ENCODE measurements around the gene TARBP2.

Gene TARBP2, protein sequence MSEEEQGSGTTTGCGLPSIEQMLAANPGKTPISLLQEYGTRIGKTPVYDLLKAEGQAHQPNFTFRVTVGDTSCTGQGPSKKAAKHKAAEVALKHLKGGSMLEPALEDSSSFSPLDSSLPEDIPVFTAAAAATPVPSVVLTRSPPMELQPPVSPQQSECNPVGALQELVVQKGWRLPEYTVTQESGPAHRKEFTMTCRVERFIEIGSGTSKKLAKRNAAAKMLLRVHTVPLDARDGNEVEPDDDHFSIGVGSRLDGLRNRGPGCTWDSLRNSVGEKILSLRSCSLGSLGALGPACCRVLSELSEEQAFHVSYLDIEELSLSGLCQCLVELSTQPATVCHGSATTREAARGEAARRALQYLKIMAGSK

DNA sequence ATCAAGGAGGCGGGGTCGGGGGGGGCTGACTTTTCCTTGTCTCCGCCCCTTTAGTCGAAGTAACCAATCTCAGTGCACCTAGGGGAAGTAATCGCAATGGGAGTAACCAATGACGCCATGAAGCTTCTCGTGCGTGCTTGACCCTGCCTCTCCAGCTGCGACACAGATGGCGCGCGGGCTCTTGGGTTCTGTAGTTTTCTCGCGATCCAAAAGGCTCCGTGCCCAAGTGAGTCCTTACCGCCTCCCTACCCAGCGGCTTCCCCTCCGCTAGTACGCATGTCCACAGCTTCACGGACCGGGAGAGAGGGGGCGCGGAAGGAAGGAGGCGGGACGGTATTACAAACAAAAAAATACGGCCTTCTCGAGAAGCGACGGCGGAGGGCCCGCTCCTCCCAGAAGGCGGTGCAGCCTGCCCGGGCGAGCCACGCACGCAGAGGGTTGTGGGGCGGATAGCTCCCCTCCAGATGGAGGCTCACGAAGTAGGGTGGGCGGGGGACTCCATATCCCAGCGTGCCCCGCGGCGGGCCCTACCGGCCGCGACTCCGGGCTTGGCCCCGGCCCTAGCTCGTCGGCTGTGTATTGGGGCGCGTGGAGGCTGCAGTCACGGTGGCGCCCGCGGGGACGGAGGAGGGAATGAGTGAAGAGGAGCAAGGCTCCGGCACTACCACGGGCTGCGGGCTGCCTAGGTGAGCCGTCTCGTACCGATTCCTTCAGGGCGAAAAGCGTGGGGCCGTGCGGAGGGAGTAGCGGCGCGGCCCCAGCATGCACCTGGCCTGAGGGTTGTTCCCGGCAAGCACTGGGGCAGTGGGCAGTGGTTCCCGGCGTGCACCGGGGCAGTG lies at the start of gene TARBP2:
Gene TARBP2 (plus strand): TSS at position 508 of the 839 bp plus-strand sequence. CDS start 126 bp downstream, at position 634.
- DNase-seq: peak; percentile 72

DNA sequence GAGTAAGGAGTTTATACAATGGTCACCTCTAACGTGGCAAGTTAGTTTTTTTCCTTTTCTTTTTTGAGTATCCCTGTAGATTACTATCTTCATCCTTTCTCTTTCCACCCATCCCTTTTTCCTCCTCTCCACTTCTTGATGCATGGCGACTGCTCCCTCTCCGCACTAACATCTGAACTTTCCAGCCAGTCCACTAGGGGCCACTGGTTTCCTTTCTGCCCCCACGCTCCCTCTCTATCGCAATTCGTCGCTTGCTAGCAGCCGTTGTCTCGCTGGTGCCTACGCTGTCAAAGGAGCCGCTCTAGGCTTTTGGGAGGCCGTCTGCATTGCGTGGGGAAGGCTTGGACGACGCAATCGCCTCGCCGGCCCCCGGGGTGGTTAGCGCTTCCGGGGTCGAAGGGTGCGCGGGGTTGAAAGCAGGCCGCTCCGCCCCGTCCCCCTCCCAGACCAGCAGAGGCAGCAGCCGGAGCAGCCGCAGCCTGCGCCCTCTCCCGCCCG lies 49.4 kb upstream of the TARBP2 start, which contains the start of gene PCBP2:
Gene PCBP2 (plus strand): TSS at position 442 of the 498 bp plus-strand sequence. CDS start 2,699 bp downstream, outside the sequence.
- DNase-seq: peak; percentile 58

DNA sequence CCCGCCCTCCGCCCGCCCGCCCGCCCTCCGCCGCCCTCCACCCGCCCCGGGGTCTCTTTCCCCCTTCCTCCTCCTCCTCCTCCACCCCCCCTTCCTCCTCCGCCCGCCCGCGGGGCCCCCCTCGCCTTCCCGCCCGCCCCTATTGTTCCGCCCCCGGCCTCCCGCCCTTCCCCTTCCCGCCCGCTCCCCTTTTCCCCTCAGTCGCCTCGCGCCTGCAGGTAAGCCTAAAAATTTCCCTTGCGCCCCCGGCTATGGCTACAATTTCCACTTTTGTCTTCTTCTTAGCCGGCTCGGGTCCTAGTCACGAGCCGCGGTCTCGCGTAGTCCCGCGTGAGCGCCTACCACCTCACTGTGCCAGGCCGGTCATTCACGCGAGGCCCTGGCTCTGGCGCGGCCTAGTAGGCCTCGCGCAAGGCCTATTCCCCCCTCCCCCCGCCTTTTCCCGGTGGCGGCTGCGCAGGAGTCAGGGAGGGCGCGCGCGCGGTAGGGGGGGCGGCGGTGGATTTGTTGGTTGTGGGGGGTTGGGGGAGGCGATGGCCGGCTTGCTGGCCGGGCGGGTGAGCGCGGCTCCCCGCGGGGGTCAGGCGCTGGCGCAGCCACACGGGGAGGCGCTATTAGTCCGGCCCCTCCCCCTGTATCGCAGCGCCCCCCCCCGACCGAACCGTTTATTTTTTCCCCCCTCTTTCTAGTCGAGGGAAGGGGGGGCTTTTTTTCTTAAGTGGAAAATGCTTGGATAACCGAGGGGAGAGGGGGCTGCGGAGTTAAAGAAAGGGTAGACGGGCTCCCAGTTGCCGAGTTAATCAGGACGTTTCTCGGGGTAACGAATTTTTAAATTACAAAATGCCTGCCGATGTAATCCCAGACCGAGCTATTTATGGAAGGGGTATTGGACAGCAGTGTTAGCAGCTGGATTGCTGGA lies 48.7 kb upstream of the TARBP2 start:
- no peak for DNase-seq

DNA sequence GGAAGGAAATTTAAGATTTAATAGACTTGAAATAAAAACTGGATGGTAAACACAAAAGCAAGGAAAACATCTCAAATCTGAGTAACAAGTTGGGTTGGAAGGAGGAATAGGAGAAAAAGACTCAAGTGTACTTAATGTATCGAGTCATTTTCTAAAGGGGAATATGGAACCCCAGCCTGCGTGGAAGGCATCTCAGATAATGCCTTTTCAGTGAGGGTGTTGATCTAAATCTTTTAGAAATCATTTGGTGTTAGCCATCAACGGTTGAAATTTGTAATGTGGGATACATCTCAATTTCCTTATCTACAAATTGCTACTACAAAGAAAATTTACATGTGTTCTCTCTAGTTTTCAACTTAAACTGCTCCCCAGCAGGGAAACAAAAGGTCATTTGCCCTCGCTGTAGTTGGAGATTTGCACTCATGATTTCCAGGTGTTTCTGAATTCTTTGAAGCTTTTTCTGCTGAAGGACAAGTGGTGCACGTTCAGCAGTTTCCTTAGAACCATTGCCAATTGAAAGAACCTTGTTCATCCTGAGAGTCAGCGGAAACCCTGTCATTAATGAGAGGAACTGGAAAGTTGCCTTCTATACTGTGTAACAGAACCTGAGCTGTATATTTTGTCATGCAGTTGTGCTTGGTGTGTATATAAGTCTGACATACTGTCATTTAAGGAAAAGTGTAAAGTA lies 47.0 kb upstream of the TARBP2 start:
- no peak for DNase-seq

DNA sequence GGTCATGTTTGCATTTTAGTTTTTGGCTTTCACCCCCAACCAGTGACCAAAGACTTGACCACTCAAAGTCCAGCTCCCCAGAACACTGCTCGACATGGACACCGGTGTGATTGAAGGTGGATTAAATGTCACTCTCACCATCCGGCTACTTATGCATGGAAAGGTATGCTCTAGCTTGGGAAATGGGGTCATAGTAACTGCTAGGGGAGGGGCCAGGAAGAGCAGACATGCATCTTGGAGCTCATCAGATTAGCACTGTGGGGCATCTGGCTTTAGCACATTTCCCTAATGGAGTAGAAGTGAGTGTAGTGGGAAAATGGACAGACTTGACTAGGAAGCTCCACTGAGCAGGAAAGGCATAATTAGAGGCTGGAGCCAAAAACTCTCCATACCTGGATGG lies 46.4 kb upstream of the TARBP2 start:
- DNase-seq: no peak

DNA sequence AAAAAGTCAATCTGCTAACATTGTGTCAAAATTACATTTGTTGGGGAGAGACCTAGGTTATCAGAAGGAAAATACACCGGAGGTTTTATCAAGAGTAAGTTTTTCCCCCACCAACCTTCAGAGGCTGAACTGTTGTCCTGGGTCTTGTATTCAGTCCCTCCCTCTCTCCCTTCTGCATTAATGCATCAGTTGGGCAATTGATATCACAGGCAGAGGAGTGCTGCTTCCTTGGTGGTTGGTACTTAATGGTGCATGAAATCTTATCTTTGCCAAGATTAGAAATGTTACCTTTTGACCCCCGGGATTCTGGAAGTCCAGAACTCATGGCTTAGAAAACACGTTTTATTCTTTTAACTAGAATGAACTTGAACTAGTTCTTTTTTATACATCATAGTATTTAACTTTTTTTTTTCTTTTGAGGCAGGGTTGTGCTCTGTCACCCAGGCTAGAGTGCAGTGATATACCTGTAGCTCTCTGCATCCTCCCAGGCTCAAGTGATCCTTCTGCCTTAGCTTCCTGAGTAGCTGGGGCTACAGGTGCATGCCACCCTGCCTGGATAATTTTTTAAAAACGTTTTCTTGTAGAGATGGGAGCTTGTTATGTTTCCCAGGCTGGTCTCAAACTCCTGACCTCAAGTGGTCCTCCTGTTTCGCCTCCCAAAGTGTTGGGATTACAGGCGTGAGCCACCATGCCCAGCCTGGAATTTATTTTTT lies 44.3 kb upstream of the TARBP2 start:
- DNase-seq: no peak

DNA sequence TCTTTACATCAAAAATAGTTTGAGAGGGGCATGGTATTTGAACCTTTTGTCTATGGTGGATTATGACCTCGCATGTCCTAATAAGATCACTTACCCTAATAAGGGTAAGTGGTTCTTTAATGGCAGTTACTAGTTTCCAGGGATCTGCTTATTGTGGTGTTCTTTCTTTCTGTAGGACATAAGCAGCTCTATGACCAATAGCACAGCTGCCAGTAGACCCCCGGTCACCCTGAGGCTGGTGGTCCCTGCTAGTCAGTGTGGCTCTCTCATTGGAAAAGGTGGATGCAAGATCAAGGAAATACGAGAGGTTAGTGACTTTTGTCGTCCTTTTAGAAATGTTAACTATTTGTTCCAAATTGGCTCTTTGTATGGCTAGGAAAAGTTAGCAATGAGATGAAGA lies 42.0 kb upstream of the TARBP2 start:
- DNase-seq: no peak

DNA sequence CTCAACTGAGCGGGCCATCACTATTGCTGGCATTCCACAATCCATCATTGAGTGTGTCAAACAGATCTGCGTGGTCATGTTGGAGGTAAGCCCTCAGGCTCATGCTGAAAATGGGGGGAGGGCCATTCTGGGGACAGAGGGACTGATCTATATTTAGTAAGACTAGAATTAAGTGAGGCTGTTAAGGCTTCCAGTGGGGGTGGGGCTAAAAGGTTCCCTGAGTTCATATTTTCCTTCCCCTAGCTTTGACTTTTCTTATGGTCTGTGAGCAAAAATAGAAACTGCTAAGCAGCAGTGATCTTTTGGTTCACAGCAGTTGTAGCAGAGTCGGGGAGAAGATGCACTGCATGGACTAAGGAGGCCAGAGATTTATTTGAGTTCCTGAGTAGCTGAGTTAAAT lies 40.0 kb upstream of the TARBP2 start:
- DNase-seq: no peak

DNA sequence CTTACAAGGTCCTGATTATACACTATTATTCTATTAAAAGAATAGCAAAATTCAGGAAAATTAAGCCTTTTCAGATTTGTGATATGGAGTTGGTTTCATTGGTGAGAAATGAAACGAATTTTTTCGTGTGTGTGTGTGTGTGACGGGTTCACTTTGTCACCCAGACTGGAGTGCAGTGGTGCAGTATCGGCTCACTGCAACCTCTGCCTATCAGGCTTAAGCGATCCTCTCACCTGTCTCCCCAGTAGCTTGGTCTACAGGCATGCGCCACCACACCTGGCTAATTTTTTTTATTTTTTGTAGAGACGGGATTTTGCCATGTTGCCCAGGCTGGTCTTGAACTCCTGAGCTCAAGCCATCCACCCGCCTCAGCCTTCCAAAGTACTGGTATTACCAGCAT lies 39.5 kb upstream of the TARBP2 start:
- DNase-seq: no peak

DNA sequence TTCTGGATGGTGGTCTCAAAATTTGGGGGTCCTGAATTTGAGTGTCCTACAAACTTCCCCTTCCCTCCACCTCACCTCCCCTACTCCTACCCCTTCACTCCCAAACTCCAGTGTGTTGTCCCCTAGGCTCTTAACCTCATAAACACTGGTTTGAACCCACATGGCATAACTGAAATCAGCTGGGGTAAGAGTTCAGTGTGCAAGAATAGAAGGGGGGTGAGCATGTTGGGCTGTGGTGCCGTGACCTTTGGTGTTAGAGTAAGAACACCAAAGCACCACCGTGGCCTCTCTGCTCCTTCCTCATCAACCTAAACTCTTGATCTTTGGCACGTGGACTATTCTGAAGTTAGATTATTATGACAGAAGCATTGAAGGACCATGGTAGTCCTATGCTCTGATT lies 38.1 kb upstream of the TARBP2 start:
- DNase-seq: no peak

DNA sequence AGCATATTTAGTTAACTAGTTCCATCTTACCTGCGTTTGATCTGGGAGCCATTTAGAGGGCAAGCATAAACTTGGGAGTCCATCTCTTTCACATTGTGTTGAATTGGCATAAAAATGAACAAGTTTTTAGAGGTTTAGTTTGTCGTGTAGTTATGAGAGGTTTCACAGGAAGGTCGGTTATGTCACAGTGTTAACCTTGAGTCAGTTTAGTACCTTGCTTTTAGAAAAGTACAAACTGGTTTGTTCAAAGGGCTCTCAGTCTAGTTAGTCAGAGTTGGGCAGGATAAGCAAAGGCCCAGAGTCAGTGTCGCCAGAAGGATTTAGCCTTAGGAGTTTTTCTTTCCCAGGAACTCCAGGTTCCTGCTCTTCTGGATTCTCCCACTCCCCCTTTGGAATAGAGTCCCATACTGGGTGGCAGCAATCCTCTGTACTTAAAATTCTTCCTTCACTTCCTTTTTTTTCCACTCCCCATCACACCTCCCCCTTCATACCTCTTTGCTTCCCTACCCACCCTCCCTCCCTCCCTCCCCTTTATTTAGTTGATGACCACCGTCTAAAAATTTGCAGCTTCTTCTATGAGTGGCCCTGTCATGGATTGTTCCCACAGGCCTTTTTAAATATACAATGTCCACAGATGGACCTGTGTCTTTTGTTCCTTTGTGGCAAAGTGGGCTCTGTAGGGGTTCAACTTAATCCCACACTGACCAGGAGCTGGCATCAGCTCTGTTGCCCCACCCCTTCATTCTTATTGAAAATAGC lies 37.1 kb upstream of the TARBP2 start:
- no peak for DNase-seq

DNA sequence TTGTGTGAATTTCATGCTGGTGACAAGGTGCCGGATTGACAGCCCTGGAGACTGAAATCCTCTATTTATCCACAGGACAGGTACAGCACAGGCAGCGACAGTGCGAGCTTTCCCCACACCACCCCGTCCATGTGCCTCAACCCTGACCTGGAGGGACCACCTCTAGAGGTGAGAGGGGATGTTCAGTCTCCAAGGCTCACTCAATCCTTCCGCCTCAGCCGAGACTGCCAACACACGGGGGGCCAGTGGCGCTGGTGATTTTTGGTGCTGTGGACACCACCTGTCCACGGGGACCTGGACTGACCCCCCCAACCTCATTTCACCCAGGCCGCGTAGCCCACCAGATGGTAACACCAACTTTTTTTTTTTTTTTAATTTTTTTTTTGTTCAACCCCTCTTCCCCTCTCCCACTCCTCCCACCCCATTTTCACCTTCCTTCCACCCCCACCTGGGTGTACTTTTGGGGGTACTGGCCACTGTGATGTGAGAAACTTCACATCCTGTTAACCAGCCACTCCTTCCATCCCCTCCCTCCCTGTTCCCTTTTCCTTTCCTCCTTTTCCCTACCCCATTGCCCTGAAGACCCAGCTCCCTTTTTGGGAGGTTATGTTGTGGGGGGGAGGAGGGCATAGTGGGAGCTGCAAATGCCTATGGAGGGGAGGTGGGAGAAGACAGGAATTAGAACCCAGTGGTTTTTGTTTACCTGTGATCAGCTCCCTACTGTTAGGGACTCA lies 36.2 kb upstream of the TARBP2 start:
- DNase-seq: no peak

DNA sequence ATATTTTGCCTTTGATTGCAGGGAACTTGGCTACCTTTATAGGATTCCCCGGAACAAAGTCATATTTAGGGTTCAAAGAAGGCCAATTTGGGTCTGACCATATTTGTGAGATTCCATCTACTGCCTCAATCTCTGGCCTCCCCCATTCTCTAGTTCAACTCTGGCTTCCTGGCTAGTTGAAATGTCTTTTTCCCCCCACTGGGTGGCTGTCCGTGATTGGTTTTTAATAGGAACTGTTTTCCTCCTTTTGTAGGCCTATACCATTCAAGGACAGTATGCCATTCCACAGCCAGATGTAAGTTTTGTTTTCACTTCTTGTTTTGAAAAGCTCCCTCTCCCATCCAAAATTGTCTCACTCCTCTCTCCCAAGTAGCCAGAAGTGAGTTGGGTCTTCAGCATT lies 35.4 kb upstream of the TARBP2 start:
- no peak for DNase-seq

DNA sequence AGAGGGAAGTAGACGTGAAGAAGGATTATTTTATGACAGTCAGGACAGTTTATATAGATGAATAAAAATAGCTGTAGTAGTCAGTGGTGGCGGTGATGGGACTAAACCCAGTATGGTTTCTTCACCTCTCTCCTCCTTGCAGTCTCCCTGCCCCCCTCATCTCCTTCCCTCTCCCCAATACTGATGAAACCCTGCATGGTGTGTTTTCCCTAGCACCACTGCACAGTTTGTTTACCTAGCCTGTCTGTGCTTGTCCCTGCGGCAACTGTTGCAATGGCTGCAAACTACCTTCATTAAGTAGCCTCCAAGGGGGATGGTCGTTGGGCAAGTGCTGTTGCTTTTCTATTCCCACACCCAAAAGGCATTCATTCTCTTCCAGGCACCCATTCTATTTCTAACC lies 34.4 kb upstream of the TARBP2 start:
- DNase-seq: no peak

DNA sequence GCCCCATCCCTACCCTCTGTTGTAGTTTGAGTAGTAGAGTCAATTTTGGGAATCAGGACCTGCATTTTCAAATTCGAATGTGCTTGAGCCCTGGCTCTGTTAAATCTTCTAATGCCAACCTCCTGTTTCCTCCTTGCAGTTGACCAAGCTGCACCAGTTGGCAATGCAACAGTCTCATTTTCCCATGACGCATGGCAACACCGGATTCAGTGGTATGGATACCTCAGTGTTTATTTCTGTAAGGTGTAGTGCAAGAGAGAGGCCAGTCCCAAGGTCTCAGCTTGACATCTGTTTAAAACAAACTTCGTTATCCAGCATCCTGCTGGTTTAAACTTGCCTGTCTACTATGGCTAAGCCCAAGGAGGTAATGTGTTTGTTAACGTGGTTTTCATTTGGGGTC lies 34.0 kb upstream of the TARBP2 start:
- DNase-seq: no peak

DNA sequence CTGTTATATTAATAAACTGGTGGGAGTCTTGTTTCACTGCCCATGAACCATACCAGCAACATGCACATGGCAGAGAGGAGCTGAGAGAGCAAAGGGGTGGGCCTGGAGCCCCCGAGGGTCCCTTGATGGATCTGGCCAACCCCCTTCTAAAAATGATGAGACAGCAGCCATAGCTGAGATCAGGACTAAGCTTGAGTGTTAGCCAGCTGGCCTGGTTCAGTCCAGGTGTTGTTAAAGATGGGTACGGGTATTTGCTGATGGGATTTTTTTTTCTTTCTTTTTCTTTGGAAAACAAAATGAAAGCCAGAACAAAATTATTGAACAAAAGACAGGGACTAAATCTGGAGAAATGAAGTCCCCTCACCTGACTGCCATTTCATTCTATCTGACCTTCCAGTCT lies 33.2 kb upstream of the TARBP2 start:
- DNase-seq: no peak

DNA sequence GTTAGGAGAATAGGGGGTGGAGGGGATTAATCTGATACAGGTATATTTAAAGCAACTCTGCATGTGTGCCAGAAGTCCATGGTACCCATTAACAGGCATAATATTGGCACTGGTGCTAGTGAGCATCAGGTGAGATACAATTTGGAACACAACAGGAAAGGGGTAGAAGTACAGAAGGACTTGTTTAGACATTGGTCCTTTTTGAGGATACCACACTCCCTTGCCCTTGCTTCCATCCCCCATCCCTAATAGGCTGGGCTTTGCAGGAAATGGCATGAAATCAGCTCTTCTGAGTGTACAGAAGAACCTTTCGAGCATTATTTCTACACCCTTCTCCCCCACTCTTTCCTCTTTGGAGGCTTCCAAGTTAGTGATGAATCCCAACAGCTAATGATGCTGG lies 32.8 kb upstream of the TARBP2 start:
- DNase-seq: no peak

DNA sequence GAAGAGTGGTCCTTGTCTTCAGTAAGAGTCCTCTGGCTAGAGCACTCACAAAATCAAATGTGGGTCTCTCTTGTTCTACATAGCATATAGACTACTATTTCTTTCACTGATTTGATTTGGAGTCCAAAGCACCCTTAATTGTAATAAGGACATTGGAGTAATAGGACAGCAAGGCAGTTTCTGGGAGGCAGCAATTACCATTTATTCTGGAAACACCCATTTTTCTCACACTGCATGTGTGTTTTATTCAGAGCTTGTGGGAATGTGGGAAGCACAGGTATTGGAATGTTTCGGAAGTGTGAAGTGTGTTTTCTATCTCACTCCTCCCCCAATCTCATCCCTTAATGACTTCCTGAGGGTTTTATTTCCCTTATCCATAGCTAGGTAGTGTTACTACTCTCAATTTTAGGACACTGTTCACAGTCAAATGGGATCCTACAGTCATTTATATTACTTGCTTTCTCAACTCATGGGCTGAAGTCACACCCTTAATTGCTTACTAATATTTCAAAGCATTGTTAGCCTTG lies 29.0 kb upstream of the TARBP2 start:
- DNase-seq: no peak

DNA sequence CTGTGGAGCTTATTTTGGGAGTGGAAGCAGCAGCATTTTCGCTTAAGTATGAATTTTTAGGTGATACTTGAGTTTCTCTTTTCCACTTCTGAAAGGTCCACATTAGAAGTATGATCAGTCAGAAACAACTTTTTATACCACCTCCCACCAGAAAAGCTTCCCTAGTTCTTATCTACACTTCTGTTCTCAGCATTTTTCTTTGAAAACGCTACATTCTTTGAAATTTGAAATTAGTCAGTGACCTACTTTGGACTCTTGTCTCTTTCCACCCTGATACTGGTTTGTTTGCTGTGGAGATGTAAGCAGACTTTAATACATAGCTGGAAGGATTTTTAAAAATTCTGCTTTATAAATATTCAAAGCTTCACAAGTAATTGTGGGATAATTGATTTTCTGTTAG lies 27.0 kb upstream of the TARBP2 start:
- DNase-seq: no peak

DNA sequence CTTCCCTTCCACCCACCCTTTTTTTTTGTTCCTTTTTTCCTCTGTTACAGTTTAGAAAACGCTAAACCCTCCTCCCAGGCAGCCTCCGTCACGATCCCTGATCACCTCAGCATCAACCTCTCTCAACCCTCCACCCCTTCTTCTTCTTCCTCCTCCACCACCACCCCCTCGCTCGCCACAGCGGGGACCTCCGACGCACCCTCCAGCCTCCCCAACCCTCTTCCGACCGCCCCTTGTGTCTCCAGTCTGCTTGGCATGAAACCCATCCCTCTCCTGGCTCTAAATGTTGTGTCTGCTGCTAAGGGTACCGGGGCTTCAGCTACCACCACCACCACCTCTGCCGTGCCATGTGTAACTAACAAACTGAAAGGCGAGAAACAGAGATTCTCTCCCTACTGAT lies 26.3 kb upstream of the TARBP2 start:
- DNase-seq: no peak
